ENCODE results near the gene ATP8A1.

ATP8A1 gene

DNA sequence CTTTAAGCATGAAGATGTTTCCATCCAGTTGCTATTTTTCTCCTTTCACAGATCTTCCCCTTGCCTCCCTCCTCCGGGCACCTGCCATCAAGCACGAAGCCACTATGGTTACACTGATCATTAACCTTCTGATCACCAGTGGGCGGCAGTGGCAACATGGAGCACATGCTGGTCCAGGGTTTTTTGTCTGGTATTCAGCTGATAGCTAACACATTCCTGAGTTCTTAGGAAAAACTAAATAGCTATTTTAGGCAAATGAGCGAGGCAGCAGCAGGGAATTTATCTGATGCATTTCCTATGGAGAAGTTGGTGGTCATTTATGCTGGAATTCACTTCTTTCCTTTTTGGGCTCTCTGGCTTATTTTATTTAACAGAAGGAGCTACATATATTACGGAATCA lies 236.8 kb downstream of the ATP8A1 start:
- no peak overlapping the region for H3K4me3 Mint-ChIP-seq
- DNase-seq (no peak), ATAC-seq (no peak)
- no peaks in the 10 kb centered on the region for H3K27me3 Mint-ChIP-seq
- no peak overlapping the region for H3K27ac Mint-ChIP-seq
- no peaks in the 10 kb centered on the region for H3K4me1 Mint-ChIP-seq
- no peaks in the 10 kb centered on the region for H3K9me3 Mint-ChIP-seq

DNA sequence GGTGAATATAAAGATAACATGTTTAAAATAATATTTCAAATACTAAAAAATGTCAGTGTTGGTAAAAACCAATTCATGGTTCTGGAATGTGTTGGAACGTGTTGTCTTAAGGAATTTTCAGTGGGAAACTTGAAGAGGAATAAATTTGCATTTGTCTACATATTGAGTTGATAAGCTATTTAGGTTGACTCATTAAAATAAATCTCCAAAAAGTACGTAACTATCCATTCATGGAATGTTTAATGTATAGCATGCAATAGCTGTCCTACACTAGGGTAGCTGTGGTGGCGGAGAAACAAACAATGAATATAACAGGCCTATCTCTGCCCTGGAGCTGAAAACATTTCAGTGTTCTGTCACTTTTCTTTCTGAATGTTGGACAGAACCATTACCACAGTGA lies 239.4 kb downstream of the ATP8A1 start:
- no peak for ATAC-seq
- Mint-ChIP-seq H3K27me3 (no peaks in the 10 kb centered on the region), H3K9me3 (no peaks in the 10 kb centered on the region), H3K4me1 (no peaks in the 10 kb centered on the region), H3K27ac (no peak overlapping the region), H3K4me3 (no peak overlapping the region)
- no peak for DNase-seq

DNA sequence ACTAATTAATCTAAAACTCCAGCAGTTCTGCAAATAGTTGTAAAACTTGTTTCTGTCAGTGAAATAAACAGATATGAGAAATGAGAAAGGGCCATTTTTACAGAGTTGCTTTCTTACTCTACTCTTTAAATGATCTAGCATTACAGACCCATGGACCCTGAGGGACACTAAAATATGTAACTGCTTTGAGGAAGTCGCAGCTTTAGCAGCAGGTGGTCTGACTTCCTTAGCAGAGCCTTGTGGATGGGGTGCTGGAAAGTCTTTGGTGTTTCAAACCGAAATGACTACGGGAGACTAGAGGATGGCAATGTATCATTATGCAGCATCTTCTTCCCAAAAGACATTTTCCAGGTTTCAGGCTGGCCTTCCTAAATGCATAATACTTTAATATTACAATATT lies 240.9 kb downstream of the ATP8A1 start:
- Mint-ChIP-seq H3K9me3 (no peaks in the 10 kb centered on the region), H3K4me1 (no peaks in the 10 kb centered on the region), H3K4me3 (no peak overlapping the region), H3K27ac (no peak overlapping the region), H3K27me3 (no peaks in the 10 kb centered on the region)
- ATAC-seq (no peak), DNase-seq (no peak)

DNA sequence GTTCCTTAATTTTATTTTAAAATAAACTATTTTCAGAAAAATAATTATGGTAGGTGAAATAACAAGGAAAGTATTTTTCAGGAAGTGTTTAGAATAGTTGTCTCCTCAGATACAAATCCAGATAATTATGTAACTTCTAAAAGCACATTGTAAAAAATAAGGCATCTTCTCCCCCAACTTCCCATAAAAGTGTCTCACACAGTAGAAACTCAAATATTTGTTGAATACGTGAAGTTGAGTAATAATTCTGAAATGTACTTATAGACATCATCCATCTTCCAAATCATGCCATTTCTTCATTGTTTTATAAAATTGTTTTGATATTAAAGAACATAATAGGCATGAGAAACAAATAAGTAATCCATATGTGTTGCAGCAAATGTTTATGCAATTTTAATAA lies 241.6 kb downstream of the ATP8A1 start:
- no peaks in the 10 kb centered on the region for H3K4me1 Mint-ChIP-seq
- no peak overlapping the region for H3K27ac Mint-ChIP-seq
- H3K9me3 Mint-ChIP-seq, result no peaks in the 10 kb centered on the region
- ATAC-seq (no peak), DNase-seq (no peak)
- no peaks in the 10 kb centered on the region for H3K27me3 Mint-ChIP-seq
- H3K4me3 Mint-ChIP-seq, result no peak overlapping the region

DNA sequence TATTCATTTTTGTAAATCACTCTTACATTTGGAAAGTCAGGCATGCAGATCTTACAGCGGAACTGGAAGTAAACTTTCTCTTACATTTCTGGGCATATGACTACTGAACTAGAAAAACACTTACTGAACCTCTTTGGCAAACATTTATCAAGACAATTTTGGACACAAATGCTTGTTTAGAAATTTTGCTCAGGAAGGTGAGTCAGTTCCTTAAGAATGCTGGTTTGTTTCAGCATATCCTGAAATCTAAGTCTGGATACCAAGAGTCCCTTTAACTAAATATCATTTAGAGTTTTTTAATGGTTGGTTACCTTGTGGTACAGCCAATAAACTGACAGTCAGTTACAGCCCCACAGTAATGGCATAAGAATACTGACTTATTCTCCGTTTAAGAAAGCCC lies 244.7 kb downstream of the ATP8A1 start:
- Mint-ChIP-seq H3K4me1 (no peaks in the 10 kb centered on the region), H3K4me3 (no peak overlapping the region), H3K27ac (no peak overlapping the region), H3K9me3 (no peaks in the 10 kb centered on the region), H3K27me3 (no peaks in the 10 kb centered on the region)
- DNase-seq, result no peak
- no peak for ATAC-seq

DNA sequence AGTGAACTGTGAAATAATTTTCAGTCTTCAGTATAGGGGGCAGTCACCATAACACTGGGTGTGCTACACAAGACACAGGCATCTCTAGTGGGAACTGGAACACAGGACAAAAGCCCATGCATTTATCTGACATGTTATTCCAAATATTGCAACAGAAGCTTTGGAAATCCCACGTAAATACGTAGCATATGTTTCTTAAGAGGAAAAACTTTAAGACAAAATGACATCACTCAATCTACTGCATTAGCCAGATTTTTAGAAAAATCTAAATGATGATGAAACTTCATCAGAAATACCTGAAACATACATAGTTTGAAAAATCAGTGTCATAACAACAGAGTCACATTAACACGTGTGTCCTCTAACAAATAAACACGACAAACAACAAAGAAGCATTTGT lies 245.1 kb downstream of the ATP8A1 start:
- Mint-ChIP-seq H3K9me3 (no peaks in the 10 kb centered on the region), H3K4me3 (no peak overlapping the region), H3K27ac (no peak overlapping the region), H3K4me1 (no peaks in the 10 kb centered on the region), H3K27me3 (no peaks in the 10 kb centered on the region)
- ATAC-seq (no peak), DNase-seq (no peak)

DNA sequence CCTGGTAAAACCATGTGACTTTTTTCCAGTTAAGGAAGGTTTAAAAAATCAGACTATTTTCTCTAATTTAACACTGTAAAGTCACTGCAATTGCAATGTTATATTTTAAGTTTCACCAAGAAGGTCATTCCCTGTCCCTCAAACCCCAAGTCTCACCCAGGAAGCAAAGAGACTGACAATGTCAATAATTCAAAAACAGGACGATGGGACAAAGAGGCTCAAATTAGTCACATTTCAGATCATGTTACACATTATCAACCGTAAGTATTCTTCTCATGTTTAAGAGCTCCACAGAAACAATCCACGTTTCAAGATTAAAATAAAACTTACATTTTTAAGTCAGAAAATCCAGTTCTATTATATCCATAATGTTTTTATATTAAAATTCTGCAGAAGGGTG lies 246.5 kb downstream of the ATP8A1 start:
- Mint-ChIP-seq H3K27ac (no peak overlapping the region), H3K4me1 (no peaks in the 10 kb centered on the region)
- no peak for ATAC-seq

DNA sequence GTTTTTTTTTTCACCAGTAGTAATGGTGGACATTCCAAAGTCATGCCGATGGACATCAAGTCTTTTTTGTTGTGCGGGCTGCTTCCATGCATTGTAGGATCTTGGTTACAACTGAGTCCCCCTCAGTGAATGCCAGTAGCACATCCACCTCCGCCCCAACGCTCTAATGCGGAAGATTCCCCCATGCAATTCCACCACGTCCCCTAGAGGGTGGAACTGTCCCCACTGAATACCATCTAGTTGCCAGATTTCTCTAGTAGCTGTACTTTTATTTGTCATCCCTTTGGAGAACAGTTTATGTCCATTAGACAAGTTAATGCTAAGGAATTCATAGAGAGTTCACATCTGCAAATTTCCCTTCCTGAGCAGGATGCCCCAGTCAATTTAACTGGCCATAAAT lies 252.9 kb downstream of the ATP8A1 start:
- Mint-ChIP-seq H3K27me3 (peaks cover 27% of the 10 kb centered on the region), H3K27ac (no peak overlapping the region), H3K9me3 (no peaks in the 10 kb centered on the region), H3K4me3 (no peak overlapping the region), H3K4me1 (peaks cover 7% of the 10 kb centered on the region)
- DNase-seq (no peak), ATAC-seq (no peak)

More for the DNA sequence above, 246.5 kb downstream of the ATP8A1 start:
- Mint-ChIP-seq H3K9me3 (no peaks in the 10 kb centered on the region), H3K27me3 (no peaks in the 10 kb centered on the region), H3K4me3 (no peak overlapping the region)
- no peak for DNase-seq

DNA sequence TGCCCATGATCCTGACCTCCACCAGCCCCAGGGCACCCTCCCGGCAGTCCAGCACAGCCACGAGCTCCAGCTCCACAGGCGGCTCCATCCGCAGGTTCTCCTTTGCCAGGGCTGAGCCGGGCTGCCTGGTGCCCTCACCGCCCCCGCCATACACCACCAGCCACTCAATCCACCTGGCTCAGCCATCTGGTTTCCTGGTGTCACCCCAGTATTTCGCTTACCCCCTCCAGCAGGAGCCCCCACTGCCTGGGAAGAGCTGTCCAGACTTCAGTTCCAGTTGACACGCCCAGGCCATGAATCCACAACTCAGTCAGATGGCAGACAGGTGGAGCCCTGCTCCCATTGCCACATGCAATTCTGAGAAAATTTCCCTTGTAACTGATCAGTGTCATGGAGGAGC lies 255.7 kb downstream of the ATP8A1 start:
- no peak overlapping the region for H3K4me3 Mint-ChIP-seq
- no peaks in the 10 kb centered on the region for H3K9me3 Mint-ChIP-seq
- no peak overlapping the region for H3K27ac Mint-ChIP-seq
- ATAC-seq (no peak), DNase-seq (no peak)
- H3K4me1 Mint-ChIP-seq, result peaks cover 32% of the 10 kb centered on the region
- H3K27me3 Mint-ChIP-seq, result peaks cover 55% of the 10 kb centered on the region

DNA sequence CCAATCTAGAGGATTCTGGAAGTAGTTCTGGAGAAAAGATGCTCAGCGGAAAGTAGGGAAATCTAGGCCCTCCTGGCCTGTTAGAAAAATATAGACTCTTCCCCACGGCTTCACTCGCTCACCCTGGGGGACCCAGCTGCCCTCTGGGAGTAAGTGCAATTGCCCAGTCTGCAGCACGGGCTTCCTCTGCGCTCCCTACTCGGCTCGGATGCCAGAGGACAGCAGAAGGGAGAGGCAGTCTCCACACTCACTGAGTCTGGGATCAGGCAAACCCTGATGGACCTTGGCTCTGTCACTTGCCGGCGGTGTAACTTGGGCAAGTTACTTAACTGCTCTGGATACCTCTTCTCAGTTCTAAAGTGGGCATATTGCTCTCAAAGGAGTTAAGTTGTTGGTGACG lies 257.5 kb downstream of the ATP8A1 start:
- Mint-ChIP-seq H3K4me1 (peaks cover 32% of the 10 kb centered on the region), H3K27ac (no peak overlapping the region), H3K9me3 (no peaks in the 10 kb centered on the region), H3K27me3 (peaks cover 66% of the 10 kb centered on the region), H3K4me3 (no peak overlapping the region)
- ATAC-seq, result peak; percentile 22
- DNase-seq, result no peak

DNA sequence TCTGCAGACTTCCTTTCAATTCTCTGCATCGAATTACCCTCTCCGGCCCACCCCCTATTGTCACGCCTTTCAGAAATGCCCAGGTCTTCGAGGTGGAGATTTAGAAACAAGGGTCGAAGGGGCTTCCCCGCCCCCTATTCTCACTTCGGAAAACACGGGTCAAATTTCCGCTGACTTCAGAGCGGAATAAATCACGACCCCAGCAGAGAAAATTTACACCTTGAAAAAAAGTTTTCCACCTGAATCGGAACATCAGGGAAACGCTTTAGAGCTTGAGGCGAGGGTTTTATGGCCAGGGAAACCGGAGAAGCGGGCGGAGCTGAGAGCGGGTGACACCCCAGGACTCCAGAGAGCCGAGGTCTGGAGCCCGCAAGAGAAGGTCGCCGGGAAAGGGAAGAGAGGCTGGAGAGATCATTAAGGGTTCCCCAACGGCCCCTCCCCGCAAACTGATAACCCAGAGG lies 258.0 kb downstream of the ATP8A1 start:
- peaks cover 32% of the 10 kb centered on the region for H3K4me1 Mint-ChIP-seq
- no peak for DNase-seq
- peak overlapping the region; percentile 80 to 82 for H3K4me3 Mint-ChIP-seq
- no peaks in the 10 kb centered on the region for H3K9me3 Mint-ChIP-seq
- H3K27me3 Mint-ChIP-seq, result peaks cover 68% of the 10 kb centered on the region
- ATAC-seq, result no peak
- H3K27ac Mint-ChIP-seq, result no peak overlapping the region

DNA sequence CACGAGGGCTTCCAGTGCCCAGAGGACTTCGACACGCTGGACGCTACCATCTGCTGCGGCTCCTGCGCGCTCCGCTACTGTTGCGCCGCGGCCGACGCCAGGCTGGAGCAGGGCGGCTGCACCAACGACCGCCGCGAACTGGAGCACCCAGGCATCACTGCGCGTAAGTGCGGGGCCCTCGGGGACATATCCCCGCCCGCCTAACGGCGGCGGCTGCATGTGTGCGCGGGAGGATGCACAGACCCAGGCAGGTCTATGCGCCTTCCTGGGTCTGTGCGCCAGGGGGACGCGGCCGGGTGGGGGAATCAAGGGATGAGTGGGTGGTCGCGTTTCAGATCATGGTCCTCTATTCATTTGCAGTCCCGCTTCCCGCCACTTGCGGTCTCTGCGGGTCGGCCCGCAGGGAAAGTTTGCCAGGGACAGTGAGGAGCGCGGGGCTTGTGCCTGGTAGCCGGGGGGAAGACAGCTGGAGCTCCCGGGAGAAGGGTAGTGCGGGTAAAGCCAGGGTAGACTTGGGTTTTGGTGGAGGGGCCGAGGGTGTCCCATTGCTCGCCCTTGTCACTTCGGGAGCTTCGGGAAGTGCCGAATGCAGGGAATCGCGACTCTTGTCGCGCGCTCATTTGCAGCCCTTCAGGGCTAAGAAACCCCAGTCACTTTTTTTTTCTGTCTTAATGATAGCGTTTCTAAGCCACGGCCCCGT lies 258.6 kb downstream of the ATP8A1 start:
- Mint-ChIP-seq H3K4me1 (peaks cover 32% of the 10 kb centered on the region), H3K27ac (no peak overlapping the region), H3K27me3 (peaks cover 68% of the 10 kb centered on the region), H3K4me3 (peak overlapping the region; percentile 80 to 82), H3K9me3 (no peaks in the 10 kb centered on the region)
- ATAC-seq, result peak; percentile 73
- DNase-seq, result peak; percentile 21 to 39

DNA sequence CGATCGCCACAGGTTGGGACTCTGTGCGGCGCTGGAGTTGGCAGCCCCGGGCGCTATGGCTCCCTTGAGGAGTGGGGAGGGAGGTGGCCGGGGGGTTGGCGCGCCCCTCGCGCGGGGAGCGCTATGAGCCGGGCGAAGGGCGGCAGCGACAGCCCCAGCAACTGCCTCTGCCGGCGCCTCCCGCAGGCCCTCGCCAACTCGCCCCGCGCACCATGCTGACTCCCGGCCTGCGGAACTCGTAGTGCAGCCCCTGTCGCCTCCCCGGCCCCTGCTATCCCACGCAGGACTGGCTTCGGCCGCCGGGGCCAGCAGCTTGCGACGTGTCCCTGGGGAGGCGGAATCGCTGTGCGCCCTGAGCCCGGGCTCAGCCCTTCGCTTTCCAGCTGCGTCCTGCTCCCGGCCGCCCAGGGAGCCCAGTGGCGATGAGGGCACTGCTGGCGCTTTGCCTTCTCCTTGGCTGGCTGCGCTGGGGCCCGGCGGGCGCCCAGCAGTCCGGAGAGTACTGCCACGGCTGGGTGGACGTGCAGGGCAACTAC lies 259.2 kb downstream of the ATP8A1 start:
- H3K27me3 Mint-ChIP-seq, result peaks cover 68% of the 10 kb centered on the region
- peak; percentile 53 for ATAC-seq
- peaks cover 32% of the 10 kb centered on the region for H3K4me1 Mint-ChIP-seq
- no peak overlapping the region for H3K27ac Mint-ChIP-seq
- peak overlapping the region; percentile 80 to 82 for H3K4me3 Mint-ChIP-seq
- no peak for DNase-seq
- H3K9me3 Mint-ChIP-seq, result no peaks in the 10 kb centered on the region

DNA sequence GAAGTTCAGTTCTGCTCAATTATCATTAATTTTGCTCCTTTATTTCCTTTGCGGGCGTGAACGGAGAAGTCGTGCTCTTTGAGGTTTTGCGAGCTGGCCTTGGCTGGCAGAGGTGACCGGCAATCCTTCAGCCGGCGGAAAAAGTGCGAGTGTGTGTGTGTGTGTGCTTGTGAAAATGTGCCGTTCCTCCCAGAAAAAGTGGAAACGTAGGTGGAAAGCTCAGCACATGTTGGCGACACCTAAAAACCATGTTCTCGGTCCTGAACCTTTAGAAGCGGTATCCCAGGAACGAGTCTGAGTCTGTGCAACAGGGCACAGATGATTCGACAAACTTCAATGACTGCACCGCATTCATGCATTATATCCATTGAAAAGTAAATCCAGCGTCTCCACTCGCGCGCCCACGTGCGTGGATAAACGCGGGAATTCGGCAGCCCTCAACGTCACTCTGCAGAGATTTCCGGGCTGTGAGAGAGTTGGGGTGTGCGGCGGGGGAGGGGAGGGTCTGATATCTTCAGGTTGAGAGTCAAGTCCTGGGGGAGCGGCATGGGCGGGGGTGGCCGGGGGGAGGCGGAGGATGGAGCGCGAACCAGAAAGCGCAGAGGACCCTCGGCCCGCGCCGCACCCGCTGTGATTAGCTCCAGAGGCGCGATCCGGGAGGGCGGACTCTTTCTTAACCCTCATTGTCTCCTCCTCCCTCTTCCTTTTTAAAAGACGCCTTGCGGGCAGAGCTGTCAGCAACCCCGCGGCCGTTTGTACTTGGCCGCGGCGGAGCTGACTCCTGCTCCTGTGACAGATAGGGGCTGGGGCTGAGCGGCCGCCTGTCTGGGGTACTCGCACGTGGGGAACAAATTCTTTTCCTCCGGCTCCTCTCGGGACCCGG lies 259.9 kb downstream of the ATP8A1 start, which contains the start of gene SHISA3:
Gene SHISA3 (plus strand): TSS at position 737 of the 883 bp plus-strand sequence. CDS start 569 bp downstream, outside the sequence.
- peak; percentile 54 for ATAC-seq
- DNase-seq, result peak; percentile 29 to 32
- Mint-ChIP-seq H3K9me3 (no peaks in the 10 kb centered on the region), H3K27me3 (peaks cover 68% of the 10 kb centered on the region), H3K4me1 (peaks cover 32% of the 10 kb centered on the region), H3K4me3 (peak within 1 kb of the TSS; percentile 80 to 82), H3K27ac (no peak within 1 kb of the TSS)

DNA sequence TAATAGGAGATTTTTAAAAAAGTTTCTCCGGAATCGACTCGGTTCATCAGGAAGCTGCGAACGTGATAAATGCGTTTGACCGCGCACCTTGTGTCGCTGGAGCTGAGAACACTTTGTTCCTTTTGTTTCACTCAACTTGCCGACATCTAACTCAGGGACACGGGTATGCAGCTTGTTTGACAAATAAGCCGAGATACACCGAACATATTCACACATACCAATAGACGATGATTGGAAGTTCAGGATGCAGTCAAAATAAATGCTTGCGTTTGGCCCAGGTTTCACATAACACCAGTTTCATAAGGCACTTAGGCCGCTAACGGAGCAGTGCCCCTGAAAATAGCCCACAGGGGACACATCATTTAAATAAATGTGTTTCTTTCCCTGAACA lies 260.5 kb downstream of the ATP8A1 start:
- peaks cover 65% of the 10 kb centered on the region for H3K27me3 Mint-ChIP-seq

DNA sequence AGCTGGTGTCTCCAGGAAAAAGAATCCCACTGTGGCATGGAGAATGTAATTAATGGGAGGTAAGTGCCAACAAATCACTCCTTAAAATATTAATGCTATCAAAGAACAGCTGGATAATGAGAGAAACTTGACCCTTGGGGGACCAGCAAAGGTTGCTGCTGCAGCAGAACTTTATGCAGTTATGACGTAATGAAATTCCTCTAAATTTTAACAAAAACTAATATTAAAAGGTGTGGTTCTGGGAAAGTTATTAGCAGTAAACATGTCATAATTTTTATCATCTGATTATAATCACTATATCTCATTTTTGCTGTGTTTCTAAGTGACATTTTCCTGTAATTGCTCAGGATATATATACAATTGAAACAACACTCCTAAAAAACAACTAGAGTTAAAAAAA lies 261.3 kb downstream of the ATP8A1 start:
- ATAC-seq (no peak), DNase-seq (no peak)
- Mint-ChIP-seq H3K4me1 (peaks cover 32% of the 10 kb centered on the region), H3K4me3 (no peak overlapping the region), H3K27ac (no peak overlapping the region), H3K27me3 (peaks cover 57% of the 10 kb centered on the region), H3K9me3 (no peaks in the 10 kb centered on the region)

More for the DNA sequence above, 260.5 kb downstream of the ATP8A1 start:
- DNase-seq (no peak), ATAC-seq (no peak)
- no peaks in the 10 kb centered on the region for H3K9me3 Mint-ChIP-seq
- H3K4me1 Mint-ChIP-seq, result peaks cover 32% of the 10 kb centered on the region
- H3K27ac Mint-ChIP-seq, result no peak overlapping the region
- H3K4me3 Mint-ChIP-seq, result peak overlapping the region; percentile 80 to 82
